ENCODE results near the gene ZNF443. TPM values are rescaled to one million over a fixed set of nuclear protein-coding genes. Genes with fewer than 3 reads are reported as not detected.
"Not testable (repeated sequence)": the region's sequence is repeated elsewhere in the genome, so short reads cannot be mapped to it uniquely, and the experiment has no call there.

ZNF443 gene
- total RNA-seq, 4 donors from 2014 or later, result 2.8 to 4.5 (median 3.7) TPM

- Histone ChIP-seq H3K36me3 (no peaks in the 10 kb centered on the region), H3K27me3 (no peaks in the 10 kb centered on the region), H3K4me3 (peak within 1 kb of the TSS; percentile 61 to 92 (median 80)), H3K27ac (peak within 1 kb of the TSS; percentile 53 to 89 (median 74)), H3K9me3 (no peaks in the 10 kb centered on the region), H3K4me1 (peaks cover 0 to 13% (median 7%) of the 10 kb centered on the region in 4 donors)
- peak; percentile 97 to 98 for DNase-seq (ENCODE audit: low spot score in 2 of 2)
- TF ChIP-seq CTCF (IDR thresholded peaks at IDR 0.05) (no peak), EP300 (IDR thresholded peaks at IDR 0.05) (peak in 1 of 2 donors; percentile 78), POLR2A (IDR thresholded peaks at IDR 0.05) (peak in 1 of 2 donors; percentile 63)
- WGBS, 2 donors, result 1% methylated on average over 32 to 61 of the region's 71 CpGs
Observed at GRCh38 chr19:12400633-12401502, 40.0 kb downstream of the ZNF443 start, which contains the start of gene ZNF799. TSS of gene ZNF799 (minus strand) at chr19:12401271. CDS start at chr19:12401070, 201 bp downstream.

- H3K27me3 ChIP-seq, H3K9me3 ChIP-seq, H3K36me3 ChIP-seq: not testable (repeated sequence)
- Histone ChIP-seq H3K27ac (peak overlapping the region in 3 of 4 donors; percentile 66 to 89 (median 83)), H3K4me3 (peak overlapping the region; percentile 61 to 92 (median 80)), H3K4me1 (peaks cover 0 to 13% (median 7%) of the 10 kb centered on the region in 4 donors)
- DNase-seq (ENCODE audit: low spot score in 2 of 2), result peak in 1 of 2 donors; percentile 11
- 3 to 10% methylated on average over 7 to 23 of the region's 23 CpGs for WGBS, 2 donors
Observed at GRCh38 chr19:12399901-12400632, 40.8 kb downstream of the ZNF443 start.

- WGBS, 2 donors, result 92 to 94% methylated on average over 6 of the region's 6 CpGs
- peaks cover 0 to 22% (median 0%) of the 10 kb centered on the region in 4 donors for H3K9me3 ChIP-seq
- H3K27me3 ChIP-seq; H3K27ac ChIP-seq; H3K4me3 ChIP-seq; DNase-seq (ENCODE audit: low spot score in 2 of 2); H3K4me1 ChIP-seq: not testable (repeated sequence)
- peaks cover 0 to 58% (median 7%) of the 10 kb centered on the region in 3 donors for H3K36me3 ChIP-seq
Observed at GRCh38 chr19:12391148-12391547, 49.7 kb downstream of the ZNF443 start.

GRCh38 chr19:12386365-12386764 lies 54.5 kb downstream of the ZNF443 start:
- 78 to 83% methylated on average over 2 of the region's 2 CpGs for WGBS, 2 donors
- not testable (repeated sequence) for H3K27ac ChIP-seq; DNase-seq (ENCODE audit: low spot score in 2 of 2); H3K4me3 ChIP-seq; H3K27me3 ChIP-seq; H3K4me1 ChIP-seq
- H3K9me3 ChIP-seq, result peaks cover 0 to 36% (median 2%) of the 10 kb centered on the region in 4 donors
- peaks cover 0 to 61% (median 11%) of the 10 kb centered on the region in 3 donors for H3K36me3 ChIP-seq

GRCh38 chr19:12380444-12380737 lies 60.4 kb downstream of the ZNF443 start:
- TF ChIP-seq POLR2A (IDR thresholded peaks at IDR 0.05), result no peak
- no peak for TF ChIP-seq CTCF (IDR thresholded peaks at IDR 0.05)
- no peak for TF ChIP-seq EP300 (IDR thresholded peaks at IDR 0.05)
- H3K4me3 ChIP-seq, result no peak overlapping the region
- H3K27ac ChIP-seq, result no peak overlapping the region
- H3K9me3 ChIP-seq, result peaks cover 0 to 62% (median 17%) of the 10 kb centered on the region in 4 donors
- H3K27me3 ChIP-seq, result no peaks in the 10 kb centered on the region
- DNase-seq (ENCODE audit: low spot score in 2 of 2), result no peak
- H3K4me1 ChIP-seq, result no peaks in the 10 kb centered on the region
- WGBS, 2 donors, result 65 to 89% methylated on average over 2 of the region's 2 CpGs
- peaks cover 0 to 53% (median 5%) of the 10 kb centered on the region in 3 donors for H3K36me3 ChIP-seq

- Histone ChIP-seq H3K36me3 (peaks cover 0 to 53% (median 5%) of the 10 kb centered on the region in 3 donors), H3K27me3 (no peaks in the 10 kb centered on the region), H3K4me3 (no peak overlapping the region), H3K27ac (no peak overlapping the region), H3K9me3 (peaks cover 0 to 62% (median 17%) of the 10 kb centered on the region in 4 donors), H3K4me1 (no peaks in the 10 kb centered on the region)
- TF ChIP-seq POLR2A (IDR thresholded peaks at IDR 0.05) (no peak), CTCF (IDR thresholded peaks at IDR 0.05) (no peak), EP300 (IDR thresholded peaks at IDR 0.05) (no peak)
- DNase-seq (ENCODE audit: low spot score in 2 of 2), result no peak
- WGBS, 2 donors, result 85 to 94% methylated on average over 5 of the region's 5 CpGs
Observed at GRCh38 chr19:12379732-12380443, 60.9 kb downstream of the ZNF443 start.

Data from tibial nerve (tissue), 4 donors.